K562 (cell line): ENCODE measurements around the gene GNAT2. TPM values are rescaled to one million over a fixed set of nuclear protein-coding genes. Genes with fewer than 3 reads are reported as not detected.

Source experiments
- ATAC-seq: fragments of 200-7000 bp; cut with Tn5 transposase; 3 replicates; pipeline ENCODE4 v1.9.1; 2020; ENCODE audit warnings: moderate library complexity
- BruUV-seq: library from RNA; stranded (reverse); fragments of 400-500 nt; replicated peaks from 2 replicates; lab custom pipeline; 2021; lab: Mats Ljungman, UMichigan
- CTCF ChIA-PET: fragments of 300-600 bp; formaldehyde crosslinking; extraction: SDS; loops from one replicate; lab custom pipeline; 2021; ENCODE audit warnings: low intra/inter-chr PET ratio; lab: Yijun Ruan, JAX
- POLR2A ChIA-PET: fragments of 300-600, 350-650 bp; sonication (Branson Sonifier 250); formaldehyde crosslinking; extraction: SDS; loops from one replicate; lab custom pipeline; 2021; ENCODE audit warnings: antibody characterized with exemption, inconsistent platforms; lab: Yijun Ruan, JAX
- DNase-seq, 4 experiments: peaks; one replicate each; pipeline versions ENCODE4 v3.0.0 to v3.0.0-alpha.2; 2011 to 2018; ENCODE audit warnings: low spot score in 3 of 4, mixed read lengths in 3 of 4; ENCODE audit errors: extremely low read depth in 1 of 4
- FAIRE-seq: peaks from 2 replicates; lab custom pipeline; 2011; peaks lifted over from hg19 to GRCh38; lab: Jason Lieb, UNC
- H2AFZ ChIP-seq: 2 replicates; pipeline ENCODE4 v1.6.0; 2011; ENCODE audit warnings: low read depth, low read length, control low read depth, inconsistent platforms
- H3K27ac ChIP-seq: fragments of 200-600 bp; 3 replicates; pipeline ENCODE4 v1.8.0; 2011; ENCODE audit warnings: low read depth, mild to moderate bottlenecking, control low read depth, inconsistent platforms, low read length, moderate library complexity, mixed read lengths; ENCODE audit errors: extremely low read depth
- H3K27me3 ChIP-seq, 2 experiments: fragments of 300-600 bp in 1 of 2; 2 replicates in 1 of 2; 3 replicates in 1 of 2; pipeline versions ENCODE4 v1.6.0 to v1.8.0; 2011; ENCODE audit warnings: inconsistent platforms in 2 of 2, low read length in 2 of 2, mild to moderate bottlenecking in 1 of 2, mixed read lengths in 1 of 2, moderate library complexity in 1 of 2; ENCODE audit not compliant: control insufficient read depth in 2 of 2, insufficient read depth in 2 of 2
- H3K36me3 ChIP-seq: fragments of 300-600 bp; 3 replicates; pipeline ENCODE4 v1.8.0; 2011; ENCODE audit warnings: mild to moderate bottlenecking, low read length, inconsistent platforms; ENCODE audit not compliant: control insufficient read depth, insufficient read depth
- H3K4me1 ChIP-seq, 2 experiments: fragments of 200-600 bp in 1 of 2; replicated peaks in 1 of 2; 2 replicates in 1 of 2; 3 replicates in 1 of 2; pipeline versions ENCODE4 v1.5.1 to v1.8.0; 2011; ENCODE audit warnings: inconsistent platforms in 2 of 2, low read length in 2 of 2, mild to moderate bottlenecking in 1 of 2, mixed read lengths in 1 of 2, moderate library complexity in 1 of 2; ENCODE audit not compliant: control insufficient read depth in 2 of 2, insufficient read depth in 2 of 2
- H3K4me2 ChIP-seq: 2 replicates; pipeline ENCODE4 v1.6.1; 2011; ENCODE audit warnings: low read length, control low read depth, inconsistent platforms, mixed read lengths; ENCODE audit not compliant: insufficient read depth
- H3K4me3 ChIP-seq: fragments of 200-600 bp; sonication (generic), shearing (Covaris generic); 2 replicates; pipeline ENCODE4 v1.5.1; 2016; ENCODE audit warnings: control low read depth, inconsistent platforms
- H3K79me2 ChIP-seq: fragments of 200-600 bp; 3 replicates; pipeline ENCODE4 v1.8.0; 2011; ENCODE audit warnings: low read length, inconsistent platforms; ENCODE audit not compliant: control insufficient read depth, insufficient read depth
- H3K9ac ChIP-seq, 2 experiments: 2 replicates each; pipeline versions ENCODE4 v1.6.0 to v1.6.1; 2011; ENCODE audit warnings: low read depth in 2 of 2, low read length in 2 of 2, control low read depth in 1 of 2, inconsistent platforms in 1 of 2, mild to moderate bottlenecking in 1 of 2, mixed read lengths in 1 of 2; ENCODE audit not compliant: insufficient read depth in 1 of 2
- H3K9me1 ChIP-seq: one replicate; pipeline ENCODE4 v1.6.0; 2011; ENCODE audit warnings: inconsistent platforms, mild to moderate bottlenecking, low read length, moderate library complexity; ENCODE audit not compliant: control insufficient read depth, insufficient read depth
- H3K9me3 ChIP-seq: replicated peaks from 2 replicates; pipeline ENCODE4 v1.5.1; 2011; ENCODE audit warnings: low read depth, low read length, inconsistent platforms; ENCODE audit not compliant: control insufficient read depth, insufficient read depth
- H4K20me1 ChIP-seq: replicated peaks from 2 replicates; pipeline ENCODE4 v1.6.1; 2011; ENCODE audit warnings: low read length, inconsistent platforms, mixed read lengths; ENCODE audit not compliant: control insufficient read depth, insufficient read depth
- ETS1 ChIP-seq: conservative IDR thresholded peaks from 2 replicates; pipeline ENCODE4 v1.6.1; 2011; ENCODE audit warnings: low read depth, mild to moderate bottlenecking, low read length; ENCODE audit not compliant: control insufficient read depth
- IRF1 ChIP-seq: sonication (generic); formaldehyde crosslinking; IDR thresholded peaks from 2 replicates; pipeline ENCODE4 v1.8.0; 2022; ENCODE audit warnings: missing genetic modification reagents, mild to moderate bottlenecking, borderline replicate concordance
- PHF21A ChIP-seq: fragments of 450-650 bp; IDR thresholded peaks from 2 replicates; pipeline ENCODE4 v1.6.1; 2017; ENCODE audit warnings: low read depth, borderline replicate concordance
- POLR3G ChIP-seq: IDR thresholded peaks from 2 replicates; pipeline ENCODE4 v1.6.1; 2011; ENCODE audit not compliant: insufficient read length, insufficient replicate concordance; ENCODE audit errors: extremely low read depth
- ZNF551 ChIP-seq: fragments of 250-450 bp; sonication (Bioruptor Pico); IDR thresholded peaks from 2 replicates; pipeline ENCODE4 v1.5.0; 2021; ENCODE audit warnings: mild to moderate bottlenecking, moderate library complexity
- WGBS: fragments of 100-300 bp; shearing (Covaris generic); methylation state at CpG from one replicate; pipeline ENCODE4 v1.1.6; 2016; ENCODE audit warnings: low coverage, mixed read lengths; ENCODE audit not compliant: insufficient coverage; ENCODE audit errors: missing lambda C conversion rate; 5-methylcytosine and 5-hydroxymethylcytosine counted together
- in situ Hi-C: fragments of 300-500 bp; cut with MboI; formaldehyde crosslinking; loops from 4 replicates; pipeline ENCODE4 v1.15.0; 2018; ENCODE audit warnings: inconsistent platforms, mixed read lengths
- intact Hi-C: fragments of 100-400 bp; cut with micrococcal nuclease; formaldehyde crosslinking; loops from 2 replicates; pipeline ENCODE4 v1.14.2; 2022
- polyA plus RNA-seq, 8 experiments: library from polyadenylated mRNA; depleted of rRNA in 4 of 8; stranded (reverse) in 5 of 8; unstranded in 3 of 8; fragments of >200 nt; fragmentation: Nextera tagmentation in 2 of 8; fragmentation: Illumina TruSeq in 1 of 8; extraction: Ambion mirVana in 2 of 8; extraction: Trizol in 1 of 8; gene quantifications; 2 replicates each; pipeline versions ENCODE4 v1.2.1 to v1.2.3, GENCODE V29; 2011 to 2014; ENCODE audit warnings: inconsistent platforms in 1 of 8, missing spikeins in 1 of 8
- total RNA-seq, 7 experiments: library from RNA; depleted of rRNA in 6 of 7; stranded (reverse); fragments of >200 nt in 6 of 7; fragmentation: Illumina TruSeq in 2 of 7; extraction: Trizol in 2 of 7; gene quantifications; 2 replicates each; pipeline versions ENCODE4 v1.2.1 to v1.2.3, GENCODE V29; 2011 to 2021; ENCODE audit warnings: low replicate concordance in 1 of 7

Gene GNAT2
- total and polyA plus RNA-seq, 9 of the 15 experiments (the other 6 are each of a cell fraction or from before 2014, with no cell fraction given), result 0.06 to 0.52 (median 0.24) TPM; not detected in 1

GRCh38 chr1:109635862-109636200 lies 16.4 kb upstream of the GNAT2 start:
- no peak overlapping the region for H2AFZ ChIP-seq
- peaks cover 17 to 37% of the 10 kb centered on the region in 2 experiments for H3K4me1 ChIP-seq
- ATAC-seq, result no peak
- no TSS peak for BruUV-seq
- intact Hi-C loops (no loop called here), in situ Hi-C loops (no loop called here)
- no peak for FAIRE-seq
- H3K27me3 ChIP-seq, result no peaks in the 10 kb centered on the region; a peak in 1 of 5 replicates
- H3K36me3 ChIP-seq, result peaks cover 14% of the 10 kb centered on the region; the same call in 2 of the 3 replicates
- no peaks in the 10 kb centered on the region for H3K9me3 ChIP-seq
- DNase-seq, result no peak
- CTCF ChIA-PET, result no interaction called here
- WGBS, result 16% methylated on average over 2 of the region's 2 CpGs
- no peak overlapping the region for H3K4me2 ChIP-seq
- H3K79me2 ChIP-seq, result no peaks in the 10 kb centered on the region
- no peak overlapping the region for H3K4me3 ChIP-seq
- H3K27ac ChIP-seq, result no peak overlapping the region
- POLR2A ChIA-PET, result interaction anchor here (0.6 to 6.4 kb wide), 8 partner anchors 13 to 348 kb away, joined by 3 to 44 read pairs (median 5); partner anchors contain the start of genes AHCYL1, AMPD2, GNAI3 and GNAT2
- H3K9ac ChIP-seq, result no peak overlapping the region
- no peaks in the 10 kb centered on the region for H3K9me1 ChIP-seq
- TF ChIP-seq IRF1, result no peak
- no peak for TF ChIP-seq PHF21A
- no peak for TF ChIP-seq ZNF551
- no peak for TF ChIP-seq POLR3G
- no peak for TF ChIP-seq ETS1
- 0 out of 2 replicates have a peak, but pooled peaks cover 4% of the 10 kb centered on the region for H4K20me1 ChIP-seq
